ENCODE measurements around the gene AGBL3. TPM values are rescaled to one million over a fixed set of nuclear protein-coding genes. Genes with fewer than 3 reads are reported as not detected.
A peak's percentile ranks its signal among the peaks of the same experiment; 100 is the strongest.
"Not testable (repeated sequence)": the region's sequence is repeated elsewhere in the genome, so short reads cannot be mapped to it uniquely, and the experiment has no call there.

Gene AGBL3
- total RNA-seq, 2 donors from 2014 or later: 0.67 to 1.9 TPM

- Histone ChIP-seq H3K27me3 (no peaks in the 10 kb centered on the region), H3K36me3 (peaks cover 34% of the 10 kb centered on the region), H3K9me3 (no peaks in the 10 kb centered on the region), H3K27ac (peak overlapping the region; percentile 7 to 97), H3K4me1 (peaks cover 0 to 70% of the 10 kb centered on the region in 2 donors), H3K4me3 (no peak overlapping the region)
- no peak for TF ChIP-seq CTCF (IDR thresholded peaks at IDR 0.05)
- DNase-seq (ENCODE audit: low spot score): peak; percentile 54
These were observed 182.3 kb downstream of the AGBL3 start for GRCh38 chr7:135168489-135169140.

GRCh38 chr7:135169141-135169963, 183.0 kb downstream of the AGBL3 start:
- Histone ChIP-seq H3K27me3 (no peaks in the 10 kb centered on the region), H3K27ac (peak overlapping the region; percentile 97), H3K36me3 (peaks cover 34% of the 10 kb centered on the region), H3K9me3 (no peaks in the 10 kb centered on the region), H3K4me3 (peak overlapping the region; percentile 78 to 86), H3K4me1 (peaks cover 0 to 66% of the 10 kb centered on the region in 2 donors)
- peak; percentile 56 for DNase-seq (ENCODE audit: low spot score)
- TF ChIP-seq CTCF (IDR thresholded peaks at IDR 0.05): no peak

- Histone ChIP-seq H3K4me1 (peaks cover 0 to 60% of the 10 kb centered on the region in 2 donors), H3K4me3 (peak overlapping the region; percentile 78 to 86), H3K9me3 (no peaks in the 10 kb centered on the region), H3K36me3 (peaks cover 31% of the 10 kb centered on the region), H3K27ac (peak overlapping the region; percentile 97), H3K27me3 (no peaks in the 10 kb centered on the region)
- no peak for TF ChIP-seq CTCF (IDR thresholded peaks at IDR 0.05)
- DNase-seq (ENCODE audit: low spot score): peak; percentile 62
These were observed 183.6 kb downstream of the AGBL3 start for GRCh38 chr7:135169964-135170273.

GRCh38 chr7:135170274-135170997, 184.1 kb downstream of the AGBL3 start, which contains the start of gene CYREN:
Gene CYREN, minus strand, starts transcription at chr7:135170707. Its CDS starts 1,785 bp downstream, at chr7:135168922.
- peak; percentile 93 for DNase-seq (ENCODE audit: low spot score)
- H3K4me1 ChIP-seq: peaks cover 0 to 55% of the 10 kb centered on the region in 2 donors
- TF ChIP-seq CTCF (IDR thresholded peaks at IDR 0.05): peak; percentile 54 to 91
- no peaks in the 10 kb centered on the region for H3K9me3 ChIP-seq
- H3K27ac ChIP-seq: peak within 1 kb of the TSS; percentile 97
- peaks cover 26% of the 10 kb centered on the region for H3K36me3 ChIP-seq
- no peaks in the 10 kb centered on the region for H3K27me3 ChIP-seq
- H3K4me3 ChIP-seq: peak within 1 kb of the TSS; percentile 78 to 86

GRCh38 chr7:135170998-135171481, 184.7 kb downstream of the AGBL3 start:
- H3K27me3 ChIP-seq, H3K9me3 ChIP-seq: not testable (repeated sequence)
- H3K27ac ChIP-seq: peak overlapping the region; percentile 97
- peaks cover 20% of the 10 kb centered on the region for H3K36me3 ChIP-seq
- H3K4me3 ChIP-seq: peak overlapping the region; percentile 78 to 86
- DNase-seq (ENCODE audit: low spot score): peak; percentile 52
- peak in 1 of 2 donors; percentile 6 for TF ChIP-seq CTCF (IDR thresholded peaks at IDR 0.05)
- H3K4me1 ChIP-seq: peaks cover 0 to 49% of the 10 kb centered on the region in 2 donors

GRCh38 chr7:135171581-135172291, 185.4 kb downstream of the AGBL3 start:
- peak; percentile 84 for DNase-seq (ENCODE audit: low spot score)
- Histone ChIP-seq H3K36me3 (peaks cover 13% of the 10 kb centered on the region), H3K4me3 (peak overlapping the region; percentile 6 to 86), H3K27ac (peak overlapping the region; percentile 97), H3K4me1 (peaks cover 0 to 43% of the 10 kb centered on the region in 2 donors)
- not testable (repeated sequence) for H3K9me3 ChIP-seq, H3K27me3 ChIP-seq

GRCh38 chr7:135173916-135174315, 187.6 kb downstream of the AGBL3 start:
- H3K36me3 ChIP-seq, H3K27me3 ChIP-seq, H3K27ac ChIP-seq, H3K9me3 ChIP-seq, H3K4me3 ChIP-seq: not testable (repeated sequence)
- peak; percentile 48 for DNase-seq (ENCODE audit: low spot score)
- H3K4me1 ChIP-seq: peaks cover 0 to 21% of the 10 kb centered on the region in 2 donors

Data from right atrium auricular region (tissue), 2 donors.